Kasumi-1 (cell line): ENCODE measurements around the gene PRSS27.
"Not testable (repeated sequence)": the region's sequence is repeated elsewhere in the genome, so short reads cannot be mapped to it uniquely, and the experiment has no call there.

ENCODE experiments used
- DNase-seq, 2 experiments: peaks; one replicate each; lab custom pipeline; 2025; lab: John Stamatoyannopoulos, UW

PRSS27 gene

DNA sequence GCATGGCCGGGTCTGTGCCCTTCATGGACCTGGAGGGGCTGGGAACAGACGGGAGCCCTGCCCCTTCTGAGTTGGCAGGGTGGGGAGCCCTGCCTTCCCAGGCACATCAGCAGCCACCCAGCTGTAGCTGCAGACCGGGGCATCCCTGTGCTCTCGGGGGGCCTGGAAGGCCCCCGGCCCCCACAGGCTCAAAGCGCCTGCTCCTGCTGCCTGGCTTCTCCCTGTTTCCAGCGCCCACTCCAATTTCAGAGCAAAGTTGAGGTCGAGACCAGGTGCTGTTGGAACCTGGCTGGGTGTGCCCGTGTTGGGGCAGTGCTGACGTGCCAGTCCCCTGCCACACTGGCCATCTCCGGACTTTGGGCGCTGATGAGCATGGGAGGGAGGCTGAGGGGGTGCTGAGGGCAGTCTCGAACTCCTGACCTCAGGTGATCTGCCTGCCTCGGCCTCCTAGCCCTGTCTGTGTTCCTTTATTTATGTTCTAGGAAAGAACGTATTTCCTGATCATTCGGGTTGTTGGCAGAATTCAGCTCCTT lies 4.9 kb upstream of the PRSS27 start:
- no peak for DNase-seq

DNA sequence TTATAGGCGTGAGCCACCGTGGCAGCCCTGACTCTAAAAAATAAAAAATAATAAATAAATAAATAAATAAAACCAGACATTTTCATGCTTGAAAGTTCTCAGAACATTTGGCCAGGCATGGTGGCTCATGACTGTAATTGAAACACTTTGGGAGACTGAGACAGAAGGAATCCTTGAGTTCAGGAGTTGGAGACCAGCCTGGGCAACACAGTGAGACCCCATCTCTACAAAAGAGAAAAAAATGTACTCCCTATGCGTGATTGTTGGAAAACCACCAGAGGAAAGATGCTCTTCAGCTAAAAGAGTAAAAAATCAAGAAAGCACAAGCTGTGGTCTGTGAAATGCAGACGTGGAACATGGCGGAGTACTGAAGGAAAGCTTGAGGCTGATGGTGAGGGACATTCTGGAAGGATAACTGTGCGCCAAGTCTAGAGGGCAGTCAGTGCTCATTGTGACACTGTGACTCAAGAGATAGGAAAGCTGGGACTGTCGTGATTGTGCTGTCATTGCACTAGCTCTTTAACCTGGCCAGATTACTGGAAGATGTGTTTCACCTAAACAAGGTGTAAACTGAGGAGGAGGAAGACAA lies 4.2 kb upstream of the PRSS27 start:
- no peak for DNase-seq

DNA sequence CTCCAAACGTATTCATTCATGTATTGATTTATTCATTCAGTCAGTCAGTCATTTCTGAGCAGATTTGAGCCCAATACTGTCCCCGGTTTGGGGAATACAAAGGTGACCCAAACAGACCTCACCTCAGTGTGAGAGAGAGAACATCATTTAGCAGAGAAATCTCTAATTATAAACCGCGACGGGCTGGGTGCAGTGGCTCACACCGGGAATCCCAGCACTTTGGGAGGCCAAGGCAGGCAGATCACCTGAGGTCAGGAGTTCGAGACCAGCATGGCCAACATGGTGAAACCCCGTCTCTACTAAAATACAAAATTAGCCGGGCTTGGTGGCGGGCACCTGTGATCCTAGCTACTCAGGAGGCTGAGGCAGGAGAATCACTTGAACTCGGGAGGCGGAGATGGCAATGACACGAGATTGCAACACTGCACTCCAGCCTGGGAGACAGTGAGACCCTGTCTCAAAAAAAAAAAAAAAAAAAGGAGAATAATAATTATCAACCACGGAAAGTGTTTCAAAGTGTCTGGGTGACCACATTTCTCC lies 1.7 kb upstream of the PRSS27 start:
- not testable (repeated sequence) for DNase-seq

DNA sequence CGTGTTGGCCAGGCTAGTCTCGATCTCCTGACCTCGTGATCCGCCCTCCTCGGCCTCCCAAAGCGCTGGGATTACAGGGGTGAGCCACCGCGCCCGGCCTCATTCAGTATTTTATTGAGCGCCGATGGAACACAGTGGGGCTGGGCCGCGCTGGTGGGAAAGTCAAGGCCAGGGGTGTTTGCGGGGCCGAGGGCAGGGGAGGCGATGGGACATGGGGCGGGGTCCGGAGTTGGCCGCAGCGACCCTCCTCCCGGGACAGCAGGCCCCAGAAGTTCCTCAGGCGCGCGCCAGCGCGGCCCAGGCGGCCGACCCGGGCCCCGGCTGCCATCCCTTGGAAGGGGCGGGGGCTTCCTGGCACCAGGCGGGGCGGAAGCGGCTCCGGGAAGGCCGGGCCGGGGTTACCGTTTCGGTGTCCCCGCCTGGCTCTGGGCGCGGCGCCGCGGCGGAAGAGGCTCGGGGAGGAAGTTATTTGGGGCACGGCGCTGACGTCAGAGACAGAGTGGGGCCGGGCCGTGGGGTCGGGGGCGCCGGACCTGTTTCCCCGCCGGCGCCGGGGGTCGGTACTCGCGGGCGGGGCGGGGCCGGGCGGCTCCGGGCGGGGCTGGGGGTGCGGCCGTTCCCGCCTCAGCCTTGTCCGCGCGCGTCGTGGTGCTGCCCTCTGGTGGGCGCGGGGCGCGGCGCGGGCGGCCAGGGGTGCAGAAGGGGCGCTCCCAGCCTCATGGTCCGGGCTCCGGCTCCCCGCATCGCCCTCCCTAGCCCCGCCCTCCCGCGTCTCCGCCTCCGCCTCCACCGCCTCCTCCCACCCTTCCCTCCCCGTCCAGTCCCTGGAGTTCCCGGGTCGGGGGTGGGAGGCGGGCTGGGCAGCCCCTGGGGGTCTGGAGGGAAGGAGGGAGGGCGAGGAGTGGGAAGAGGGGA lies 952 bp upstream of the PRSS27 start:
- DNase-seq = peak; percentile 51 to 59

DNA sequence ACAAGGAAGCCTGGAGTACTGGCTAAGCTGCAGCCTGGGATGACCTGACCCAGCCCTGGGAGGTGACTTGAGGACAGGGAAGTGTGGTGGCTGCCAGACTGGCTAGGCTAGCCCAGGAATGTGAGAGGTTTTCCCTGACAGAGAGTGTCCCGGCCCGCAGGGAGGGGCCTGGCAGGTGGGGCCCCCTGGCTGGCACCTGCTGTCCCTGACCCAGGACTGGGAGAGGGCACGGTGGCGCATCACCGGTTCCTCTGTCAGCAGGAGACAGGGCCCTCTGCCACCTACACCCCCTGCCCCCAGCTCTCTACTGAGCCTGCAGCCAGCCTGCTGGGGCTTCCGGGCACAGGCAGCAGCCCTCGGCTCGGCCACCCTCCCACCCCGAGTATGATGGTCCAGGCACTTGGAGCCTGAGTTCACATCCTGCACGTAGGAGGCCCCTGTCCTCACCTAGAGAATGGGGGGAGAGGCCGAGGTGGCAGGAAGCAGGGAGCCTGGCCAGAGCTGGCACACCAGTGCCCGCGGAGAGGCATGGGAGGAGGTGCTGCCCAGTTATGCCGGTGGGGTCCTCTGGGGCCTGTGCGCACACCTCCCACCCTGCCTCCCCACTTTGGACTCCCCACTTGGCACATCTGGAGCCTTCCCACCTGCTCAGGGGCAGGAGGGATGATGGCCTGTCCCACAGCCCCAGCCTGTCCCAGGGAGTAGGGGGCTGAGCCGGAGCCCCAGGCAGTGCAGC lies 528 bp downstream of the PRSS27 start:
- DNase-seq = no peak

DNA sequence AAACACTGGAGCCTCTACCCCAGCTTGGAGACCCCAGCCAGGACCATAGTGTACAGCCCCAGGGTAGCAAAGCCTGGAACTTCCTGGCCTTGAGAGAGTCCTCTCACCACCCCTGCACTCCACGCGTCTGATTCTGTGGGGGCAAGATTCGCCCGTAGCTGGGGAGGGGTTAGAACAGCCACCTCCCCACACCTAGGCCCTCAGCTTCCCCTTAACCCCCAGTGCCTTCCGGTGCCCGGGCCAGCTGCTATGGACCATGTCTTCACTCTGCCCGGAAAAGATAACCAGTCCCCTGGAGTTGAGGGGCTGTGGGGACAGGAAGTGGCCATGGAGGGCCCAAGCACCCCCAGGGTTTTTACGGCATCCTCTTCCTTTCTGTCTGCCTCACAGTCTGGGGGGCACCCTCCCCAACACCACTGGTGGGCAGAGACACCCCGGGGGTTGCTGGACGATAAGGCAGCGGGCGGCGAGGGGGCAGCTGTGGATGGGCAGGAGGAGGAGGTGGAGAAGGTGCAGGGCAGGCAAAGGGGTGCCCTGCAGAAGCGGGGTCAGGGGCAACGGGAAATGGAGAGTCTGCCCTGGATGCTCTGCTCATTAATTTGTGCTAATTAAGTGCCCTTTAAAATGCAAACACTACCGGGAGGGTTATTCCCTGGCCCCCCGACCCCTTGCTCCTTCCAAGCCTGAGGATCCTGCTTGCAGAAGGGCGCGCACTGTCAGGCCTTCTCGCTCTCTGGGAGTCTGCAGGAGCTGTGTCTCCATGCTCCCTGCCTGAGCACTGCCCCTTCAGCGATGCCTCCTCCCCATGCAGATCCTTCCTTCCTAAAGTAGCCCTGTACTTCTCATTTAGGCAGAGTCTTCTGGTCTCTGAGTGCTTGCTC lies 2.4 kb downstream of the PRSS27 start:
- DNase-seq = no peak

DNA sequence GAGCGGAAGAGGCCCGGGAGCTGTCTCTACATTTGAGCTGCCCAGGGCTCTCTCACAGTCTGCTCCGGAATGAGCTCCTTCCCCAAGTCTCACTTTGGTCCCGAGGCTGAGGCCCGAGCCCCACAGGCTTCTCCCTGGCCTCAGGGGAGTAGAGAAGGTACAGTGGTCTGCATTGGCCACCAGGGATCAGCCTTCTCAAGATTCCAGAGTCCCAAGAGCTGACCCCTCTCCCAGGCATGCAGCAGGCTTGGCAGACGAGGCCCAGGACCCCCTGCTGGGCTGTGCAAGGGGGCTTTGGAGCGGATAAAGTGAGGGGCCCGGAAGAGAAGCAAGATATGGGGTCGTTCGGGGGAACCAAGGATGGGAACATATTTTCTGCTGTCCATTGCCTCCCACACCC lies 3.1 kb downstream of the PRSS27 start:
- DNase-seq = no peak

DNA sequence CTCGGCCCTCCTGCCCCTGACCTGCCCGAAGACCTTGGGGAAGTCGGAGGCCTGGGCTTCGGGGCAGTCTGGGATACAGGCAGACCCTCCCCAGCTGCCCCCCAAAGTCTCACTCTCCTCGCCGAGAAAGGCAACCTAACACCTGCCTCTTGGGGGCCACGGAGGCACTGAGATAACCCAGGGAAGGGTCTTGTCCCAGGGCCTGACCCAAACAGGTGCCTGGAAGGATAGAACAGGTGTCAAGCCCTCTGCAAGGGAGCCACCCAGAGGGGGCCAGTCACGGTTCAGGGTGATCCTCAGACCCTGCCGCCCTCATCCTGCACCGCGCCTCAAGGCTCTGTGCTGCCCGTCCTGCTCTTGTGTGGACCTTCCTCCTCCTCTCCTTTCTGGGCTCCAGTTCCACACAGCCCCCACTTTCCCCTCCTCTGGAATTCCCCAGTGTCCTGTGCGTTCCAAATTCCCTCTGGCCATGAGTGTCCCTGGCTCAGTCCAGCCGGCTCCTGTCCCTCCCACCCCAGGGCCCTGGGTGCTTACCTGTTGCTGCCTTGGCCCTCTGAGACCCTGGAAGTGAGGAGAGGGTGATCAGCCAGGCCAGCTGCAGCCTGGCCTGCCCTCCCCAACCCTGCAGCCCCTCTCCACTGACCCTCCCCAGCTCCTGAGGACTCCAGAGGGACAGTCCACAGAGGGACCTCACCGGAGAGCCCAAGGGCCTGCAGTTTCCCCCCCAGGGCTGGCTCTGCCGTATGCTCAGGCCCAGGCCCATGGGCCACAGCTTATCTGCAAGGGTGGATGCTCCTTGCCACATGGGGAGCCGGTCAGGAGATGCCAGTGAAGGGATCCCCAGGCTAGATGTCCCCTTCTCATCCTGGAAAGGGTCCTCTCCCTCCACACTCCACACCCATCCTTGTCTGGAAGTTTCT lies 3.8 kb downstream of the PRSS27 start:
- no peak for DNase-seq

DNA sequence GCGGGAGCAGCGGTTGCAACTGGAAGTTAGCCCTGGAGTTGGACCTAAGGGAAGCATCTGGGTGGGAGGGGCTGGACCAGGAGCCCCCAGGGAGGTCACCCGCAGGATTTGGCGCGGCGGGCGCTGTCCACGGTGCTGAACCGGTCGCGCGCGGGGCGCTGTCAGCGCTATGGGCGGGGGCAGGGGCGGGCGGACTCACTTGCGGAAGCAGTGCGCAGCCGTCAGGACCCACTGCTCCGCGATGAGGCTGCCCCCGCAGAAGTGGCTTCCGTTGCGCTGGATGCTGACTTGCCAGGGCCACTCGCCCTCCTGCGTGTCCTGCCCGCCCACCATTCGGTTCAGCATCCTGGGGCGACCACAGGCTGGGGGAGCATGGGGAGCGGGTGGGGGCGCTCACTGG lies 4.5 kb downstream of the PRSS27 start:
- DNase-seq = peak; percentile 14 to 36

DNA sequence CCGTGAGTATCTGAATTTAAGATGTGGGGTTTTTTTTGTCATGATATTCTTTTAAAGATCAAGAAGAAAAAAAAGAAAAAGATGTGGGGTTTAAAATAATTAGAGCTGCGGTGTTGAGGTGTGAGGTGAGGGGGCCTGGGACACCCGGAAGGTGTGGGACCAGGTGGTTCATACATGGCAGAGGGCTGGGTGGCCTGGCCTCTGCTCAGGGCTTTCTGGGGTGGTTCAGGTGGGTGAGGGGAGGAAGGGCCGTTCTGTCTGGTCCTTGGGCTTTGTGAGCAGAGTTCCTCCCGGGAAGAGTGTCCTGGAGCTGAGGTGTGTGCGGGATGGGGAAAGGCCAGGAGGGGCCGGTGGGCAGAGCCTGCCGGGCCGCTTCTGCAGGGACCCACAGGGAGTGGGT lies 5.0 kb downstream of the PRSS27 start:
- no peak for DNase-seq

DNA sequence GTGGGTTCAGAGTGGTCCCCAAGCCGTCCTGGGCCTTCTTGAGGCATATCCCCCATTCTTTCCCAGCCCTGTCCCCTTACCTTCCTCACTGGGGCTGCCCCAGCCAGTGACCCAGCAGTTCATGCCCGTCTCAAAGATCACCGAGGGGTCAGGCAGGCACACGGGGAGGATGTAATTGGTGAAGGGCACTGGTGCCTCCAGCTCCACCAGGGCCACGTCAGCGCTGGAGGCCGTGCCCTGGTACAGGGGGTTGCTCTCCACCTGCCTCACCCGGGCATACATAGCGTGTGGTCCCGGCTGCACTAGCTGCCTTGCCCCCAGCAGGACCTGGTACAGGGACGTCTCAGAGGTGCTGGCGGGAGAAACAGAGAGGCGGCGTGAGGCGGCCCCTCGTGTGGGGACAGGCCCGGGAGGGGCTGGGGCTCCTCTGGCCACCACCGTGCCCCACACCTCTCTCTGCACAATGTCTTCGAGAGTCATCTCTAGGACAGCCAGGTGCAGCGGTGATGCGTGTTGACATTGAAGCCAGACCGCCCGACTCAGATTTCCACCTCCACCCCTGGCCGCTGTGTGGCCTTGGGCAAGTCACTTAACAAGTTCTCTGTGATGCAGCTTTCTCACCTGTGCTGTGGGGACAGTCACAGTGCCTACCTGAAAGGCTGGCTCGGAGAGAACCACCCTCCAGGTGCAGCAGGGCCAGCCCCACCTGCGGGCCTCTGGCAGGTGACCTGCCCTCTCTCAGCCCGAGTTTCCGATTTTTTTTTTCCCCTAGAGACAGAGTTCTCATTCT lies 5.8 kb downstream of the PRSS27 start:
- DNase-seq = no peak

DNA sequence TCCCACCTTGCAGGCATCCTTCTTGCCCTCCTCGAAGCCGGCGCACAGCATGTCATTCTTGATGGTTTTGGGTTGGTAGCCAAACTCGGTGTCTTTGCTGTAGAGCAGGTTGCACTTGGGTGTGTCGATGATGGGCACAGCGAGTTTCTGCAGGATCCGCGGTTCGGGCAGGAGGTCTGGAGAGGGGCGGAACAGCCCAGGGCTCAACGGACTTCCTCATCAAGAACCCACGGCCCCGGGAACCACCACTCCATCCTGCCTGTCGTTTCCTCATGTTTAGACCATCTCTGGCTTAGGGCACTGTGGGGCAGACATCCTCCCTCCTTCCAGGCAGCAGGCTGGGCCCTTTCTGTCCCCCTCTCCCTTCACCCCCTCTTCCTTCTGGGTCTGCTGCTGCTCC lies 6.5 kb downstream of the PRSS27 start:
- DNase-seq = peak; percentile 2 to 7

DNA sequence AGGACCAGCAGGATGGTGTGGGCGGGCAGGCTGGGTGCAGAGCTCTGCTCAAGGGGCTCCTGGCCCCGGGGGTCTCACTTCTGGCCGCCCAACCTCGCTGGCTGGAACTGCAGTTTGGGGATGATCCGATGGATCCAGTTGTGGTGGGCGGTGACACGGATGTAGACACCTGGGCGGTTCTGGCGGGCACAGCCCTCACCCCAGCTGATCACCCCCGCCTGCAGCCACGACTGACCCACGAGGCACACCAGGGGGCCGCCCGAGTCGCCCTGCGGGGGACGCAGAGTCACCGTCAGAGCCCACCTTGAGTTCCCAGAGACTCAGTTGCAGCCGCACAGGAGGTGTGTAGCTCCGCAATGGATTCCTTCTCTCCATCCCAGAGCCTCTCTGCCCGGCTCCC lies 7.5 kb downstream of the PRSS27 start:
- no peak for DNase-seq

DNA sequence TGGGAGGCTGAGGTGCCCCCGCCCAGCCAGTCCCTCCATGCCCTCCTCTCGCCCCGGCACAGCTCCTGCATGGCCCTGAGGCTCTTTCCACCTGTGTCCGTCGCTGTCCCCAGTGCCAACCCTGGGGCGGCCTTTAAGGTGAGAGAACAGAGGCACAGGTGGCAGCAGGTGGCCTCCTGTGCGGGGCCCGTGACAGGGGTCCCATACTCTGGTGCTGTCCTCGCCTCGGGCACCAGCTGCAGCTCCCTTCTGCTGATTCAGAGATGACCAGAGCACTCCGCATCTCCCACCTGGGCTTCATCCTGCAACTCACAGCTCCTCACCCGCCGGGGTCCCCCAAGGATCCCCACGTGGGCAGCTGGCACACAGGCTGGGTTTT lies 8.0 kb downstream of the PRSS27 start:
- no peak for DNase-seq

DNA sequence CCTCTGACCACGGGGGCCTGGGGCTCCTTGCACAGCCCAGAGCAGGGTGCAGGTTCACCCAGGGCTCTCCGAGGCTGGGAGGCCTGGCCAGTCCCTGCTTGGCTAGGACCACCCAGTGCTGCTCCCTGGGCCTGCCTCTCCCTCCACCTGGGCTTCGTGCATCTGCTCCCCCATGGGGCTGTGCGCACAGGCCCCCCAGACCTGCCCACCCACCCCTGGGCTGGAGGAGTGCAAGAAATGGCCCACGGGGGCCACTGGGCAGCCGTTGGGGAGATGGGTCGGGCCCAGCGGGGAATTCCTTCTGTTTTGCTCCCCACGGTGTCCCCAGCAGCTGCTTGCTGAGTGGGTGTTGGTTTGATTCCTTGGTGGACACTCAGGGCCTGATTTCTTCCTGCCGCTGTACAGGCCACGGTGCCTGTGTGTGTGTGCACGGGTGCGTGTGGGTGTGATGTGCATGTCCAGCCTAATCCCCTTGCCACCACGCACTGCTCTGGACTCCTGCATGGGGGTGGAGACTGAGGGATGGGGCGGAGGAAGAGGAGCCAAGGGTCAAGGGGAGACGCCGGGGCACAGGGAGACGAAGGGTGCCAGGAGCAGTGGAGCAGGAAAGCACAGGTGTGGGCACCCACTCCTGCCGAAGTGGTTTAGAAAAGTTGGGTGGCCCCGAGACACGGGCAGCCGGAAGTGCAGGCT lies 8.5 kb downstream of the PRSS27 start:
- DNase-seq = no peak

DNA sequence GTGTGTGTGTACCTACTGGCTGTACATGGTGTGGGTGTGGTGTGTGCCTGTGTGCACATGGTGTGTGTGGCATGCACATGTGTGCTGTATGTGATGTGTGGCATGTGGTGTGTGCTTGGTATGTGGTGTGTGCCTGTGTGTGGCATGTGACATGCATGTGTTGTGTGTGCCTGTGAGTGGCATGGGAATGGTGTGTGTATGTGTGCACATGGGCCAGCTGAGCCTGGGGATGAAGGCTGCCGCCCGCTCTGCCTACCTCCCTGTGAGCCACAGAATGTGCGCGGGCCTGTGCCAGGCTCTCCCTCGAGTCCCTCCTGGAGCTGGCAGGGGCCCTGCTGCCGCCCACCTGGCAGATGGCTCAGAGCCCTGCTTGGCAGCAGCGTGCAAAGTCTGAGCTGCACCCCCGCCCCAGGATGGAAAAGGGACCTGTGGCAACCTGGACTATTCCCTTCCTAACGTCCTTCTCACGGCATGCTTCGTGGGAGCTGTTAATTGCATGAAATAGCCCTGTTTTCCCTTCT lies 9.3 kb downstream of the PRSS27 start:
- DNase-seq = no peak

DNA sequence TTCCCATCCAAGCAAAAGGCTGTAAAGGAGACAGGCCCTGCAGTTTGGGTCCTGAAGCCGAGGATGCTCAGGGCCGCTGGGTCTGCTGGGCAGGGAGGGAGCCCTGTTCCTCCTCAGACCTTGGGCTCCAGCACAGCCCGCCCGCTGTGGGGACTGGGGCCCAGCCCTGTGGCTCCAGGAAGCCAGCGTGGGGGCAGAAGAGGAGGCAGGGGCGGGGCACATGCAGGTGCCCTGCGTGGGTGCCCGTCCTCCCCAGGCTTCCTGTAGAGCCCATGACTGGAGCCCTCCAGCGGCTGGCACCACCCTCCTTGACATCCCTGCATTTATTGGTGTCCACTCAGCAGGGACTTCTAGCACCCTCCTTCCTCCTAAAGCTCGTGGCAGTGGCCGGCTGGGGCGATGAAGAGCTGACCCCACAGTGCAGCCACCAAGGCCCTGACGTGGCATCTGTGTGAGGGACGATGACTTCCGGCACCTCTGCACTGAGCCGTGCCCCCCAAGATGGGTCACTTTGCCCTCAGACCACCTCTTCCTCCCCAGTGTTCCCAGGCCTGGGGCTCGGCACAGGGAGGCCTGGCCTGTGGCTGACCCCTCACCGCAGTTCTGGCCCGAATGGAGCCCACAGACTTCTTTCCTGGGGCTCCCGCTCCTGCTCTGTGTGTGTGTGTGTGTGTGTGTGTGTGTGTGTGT lies 9.9 kb downstream of the PRSS27 start:
- DNase-seq = no peak

DNA sequence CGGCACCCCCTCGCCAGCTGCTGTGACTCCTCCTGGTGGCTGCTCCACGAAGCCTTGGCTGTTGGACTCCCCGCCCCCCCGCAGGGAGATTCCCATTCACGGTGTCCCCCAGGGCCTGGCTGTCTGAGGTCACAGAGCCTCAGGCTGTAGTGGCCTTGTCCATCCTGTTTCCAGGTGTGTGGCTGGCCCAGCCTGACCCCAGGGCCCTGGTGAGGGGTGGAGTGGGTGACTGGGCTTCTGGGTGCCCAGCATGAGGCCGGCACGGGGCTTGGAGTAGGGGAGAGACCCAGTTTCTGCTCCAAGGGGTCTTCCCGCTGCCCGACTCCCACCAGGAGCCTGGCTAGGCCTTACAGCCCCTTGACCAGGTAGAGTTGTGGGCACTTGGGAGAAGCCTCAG lies 10.4 kb downstream of the PRSS27 start:
- DNase-seq = no peak
